PFSK-1 (cell line): Measurements from ENCODE around the gene USP49.

ENCODE experiments used
- FOXP2 ChIP-seq: optimal IDR thresholded peaks from 2 replicates; pipeline ENCODE3; 2011; ENCODE audit warnings: borderline replicate concordance, control low read depth, inconsistent platforms; ENCODE audit not compliant: insufficient read depth; ENCODE audit errors: extremely low read length, extremely low read depth
- POLR2AphosphoS5 ChIP-seq: IDR thresholded peaks from 2 replicates; pipeline ENCODE4 v1.6.1; 2012; ENCODE audit warnings: low read depth, mild to moderate bottlenecking, control low read depth, low read length, moderate library complexity
- SIN3A ChIP-seq: IDR thresholded peaks from 2 replicates; pipeline ENCODE4 v1.6.1; 2012; ENCODE audit warnings: mild to moderate bottlenecking, low read length, moderate library complexity, borderline replicate concordance; ENCODE audit not compliant: insufficient read depth
- TAF1 ChIP-seq: IDR thresholded peaks from 2 replicates; pipeline ENCODE4 v1.6.1; 2012; ENCODE audit warnings: low read length, control low read depth, borderline replicate concordance; ENCODE audit not compliant: insufficient read depth
- TF ChIP-seq, protein P1 (sequence below), 2 experiments: IDR thresholded peaks; 2 replicates each; pipeline versions ENCODE4 v1.6.1 to v1.8.0; 2011 to 2012; ENCODE audit warnings: low read depth in 2 of 2, low read length in 2 of 2, control low read depth in 1 of 2, inconsistent platforms in 1 of 2, mild to moderate bottlenecking in 1 of 2, moderate library complexity in 1 of 2; ENCODE audit not compliant: insufficient read depth in 1 of 2

USP49 gene

DNA sequence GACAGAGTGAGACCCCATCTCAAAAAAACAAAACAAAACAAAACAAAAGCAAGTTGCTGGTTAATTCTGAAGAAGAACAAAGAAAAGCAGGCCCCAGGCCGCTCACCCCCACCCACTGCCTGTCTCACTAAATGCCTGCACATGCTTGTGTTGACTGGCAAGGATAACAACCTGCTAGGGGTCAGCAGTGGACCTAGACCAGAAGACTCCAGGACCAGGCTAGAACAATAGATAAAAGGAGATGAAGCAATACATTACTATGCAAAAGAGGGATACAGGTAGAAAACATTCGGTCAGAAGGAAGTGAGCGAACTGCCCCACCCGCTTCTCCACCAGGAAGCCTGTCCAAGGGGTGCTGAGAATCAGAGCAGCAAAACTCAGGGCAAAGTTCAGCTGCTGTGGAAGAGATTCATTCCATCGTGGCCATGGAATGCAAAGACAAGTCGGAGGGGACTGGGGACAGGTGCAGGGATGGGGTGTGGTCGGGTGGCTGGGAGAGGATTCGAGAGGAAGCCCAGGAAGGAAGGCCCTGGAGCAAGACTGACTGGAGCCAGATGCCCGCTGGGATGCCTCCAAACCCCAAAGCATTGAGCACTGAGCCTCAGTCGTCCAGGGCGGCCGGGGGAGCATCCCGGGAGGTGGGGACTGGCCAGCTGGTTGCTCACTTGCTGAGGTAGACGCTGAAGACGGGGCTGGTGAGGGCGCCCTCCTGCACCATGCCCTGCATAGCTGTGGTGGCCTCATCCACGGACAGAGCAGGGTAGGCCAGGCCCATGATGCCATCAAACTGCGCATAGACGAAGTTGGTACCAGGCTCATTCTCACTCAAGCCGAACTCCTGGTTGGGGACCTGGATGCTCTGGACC, 153.3 kb downstream of the USP49 start:
- no peak for TF ChIP-seq SIN3A
- TF ChIP-seq POLR2AphosphoS5, result no peak
- no peak for TF ChIP-seq FOXP2
- TF ChIP-seq TAF1, result no peak
- TF ChIP-seq, protein P1, sequence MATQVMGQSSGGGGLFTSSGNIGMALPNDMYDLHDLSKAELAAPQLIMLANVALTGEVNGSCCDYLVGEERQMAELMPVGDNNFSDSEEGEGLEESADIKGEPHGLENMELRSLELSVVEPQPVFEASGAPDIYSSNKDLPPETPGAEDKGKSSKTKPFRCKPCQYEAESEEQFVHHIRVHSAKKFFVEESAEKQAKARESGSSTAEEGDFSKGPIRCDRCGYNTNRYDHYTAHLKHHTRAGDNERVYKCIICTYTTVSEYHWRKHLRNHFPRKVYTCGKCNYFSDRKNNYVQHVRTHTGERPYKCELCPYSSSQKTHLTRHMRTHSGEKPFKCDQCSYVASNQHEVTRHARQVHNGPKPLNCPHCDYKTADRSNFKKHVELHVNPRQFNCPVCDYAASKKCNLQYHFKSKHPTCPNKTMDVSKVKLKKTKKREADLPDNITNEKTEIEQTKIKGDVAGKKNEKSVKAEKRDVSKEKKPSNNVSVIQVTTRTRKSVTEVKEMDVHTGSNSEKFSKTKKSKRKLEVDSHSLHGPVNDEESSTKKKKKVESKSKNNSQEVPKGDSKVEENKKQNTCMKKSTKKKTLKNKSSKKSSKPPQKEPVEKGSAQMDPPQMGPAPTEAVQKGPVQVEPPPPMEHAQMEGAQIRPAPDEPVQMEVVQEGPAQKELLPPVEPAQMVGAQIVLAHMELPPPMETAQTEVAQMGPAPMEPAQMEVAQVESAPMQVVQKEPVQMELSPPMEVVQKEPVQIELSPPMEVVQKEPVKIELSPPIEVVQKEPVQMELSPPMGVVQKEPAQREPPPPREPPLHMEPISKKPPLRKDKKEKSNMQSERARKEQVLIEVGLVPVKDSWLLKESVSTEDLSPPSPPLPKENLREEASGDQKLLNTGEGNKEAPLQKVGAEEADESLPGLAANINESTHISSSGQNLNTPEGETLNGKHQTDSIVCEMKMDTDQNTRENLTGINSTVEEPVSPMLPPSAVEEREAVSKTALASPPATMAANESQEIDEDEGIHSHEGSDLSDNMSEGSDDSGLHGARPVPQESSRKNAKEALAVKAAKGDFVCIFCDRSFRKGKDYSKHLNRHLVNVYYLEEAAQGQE (IDR thresholded peaks at IDR 0.05; ENCODE audit: insufficient read depth in 1 of 2, low read depth in 2 of 2, low read length in 2 of 2), result no peak

DNA sequence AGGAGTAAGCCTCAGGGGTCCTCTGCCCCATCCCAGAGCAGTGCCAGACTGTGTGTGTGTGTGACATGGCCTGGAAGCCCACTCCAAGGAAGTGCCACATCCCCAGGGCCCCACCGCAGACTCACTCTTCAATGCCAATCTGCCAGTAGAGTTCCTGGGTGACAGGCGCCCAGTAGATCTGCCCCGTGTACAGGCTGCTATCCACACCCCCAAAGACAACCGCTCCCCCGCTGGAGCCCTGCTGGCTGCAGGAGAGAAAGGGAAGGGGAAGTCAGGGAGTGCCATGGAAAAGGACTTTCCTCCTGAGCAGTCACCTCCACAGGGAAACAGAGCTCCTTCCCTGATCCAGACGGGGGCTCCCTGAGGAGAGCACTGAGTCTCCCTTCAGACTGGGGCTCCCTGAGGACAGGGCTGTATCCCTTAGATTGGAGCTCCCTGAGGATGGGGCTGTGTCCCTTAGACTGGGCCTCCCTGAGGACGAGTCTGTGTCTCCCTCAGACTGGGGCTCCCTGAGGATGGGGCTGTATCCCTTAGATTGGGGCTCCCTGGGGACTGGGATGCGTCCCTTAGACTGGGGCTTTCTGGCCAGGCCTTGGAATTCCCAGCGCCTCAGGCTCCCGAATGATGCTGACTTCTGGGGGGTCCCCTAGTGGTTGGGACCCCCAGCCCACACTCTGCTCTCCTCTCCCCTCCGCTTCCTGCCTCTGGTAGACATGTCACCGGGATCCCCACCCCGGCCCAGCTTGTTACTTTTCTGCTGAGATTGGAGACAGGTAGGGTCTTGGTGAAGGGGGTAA, 154.6 kb downstream of the USP49 start:
- TF ChIP-seq, protein P1 (IDR thresholded peaks at IDR 0.05; ENCODE audit: insufficient read depth in 1 of 2, low read depth in 2 of 2, low read length in 2 of 2), result no peak
- TF ChIP-seq FOXP2, result no peak
- no peak for TF ChIP-seq TAF1
- TF ChIP-seq POLR2AphosphoS5, result no peak
- no peak for TF ChIP-seq SIN3A
